Myocyte (in vitro differentiated cells): ENCODE results near the gene TMEM81. TPM values are rescaled to one million over a fixed set of nuclear protein-coding genes. Genes with fewer than 3 reads are reported as not detected.
A peak's percentile ranks its signal among the peaks of the same experiment; 100 is the strongest.

Experiments
- DNase-seq: peaks from one replicate; pipeline ENCODE4 v3.0.0-alpha.2; 2012; ENCODE audit warnings: low read depth
- total RNA-seq: library from RNA; depleted of rRNA; stranded (reverse); fragments of >200 nt; gene quantifications from 2 replicates; pipeline ENCODE4 v1.2.3, GENCODE V29; 2014

Gene TMEM81
- total RNA-seq, 1 donor from 2014 or later: 2.5 TPM

DNA sequence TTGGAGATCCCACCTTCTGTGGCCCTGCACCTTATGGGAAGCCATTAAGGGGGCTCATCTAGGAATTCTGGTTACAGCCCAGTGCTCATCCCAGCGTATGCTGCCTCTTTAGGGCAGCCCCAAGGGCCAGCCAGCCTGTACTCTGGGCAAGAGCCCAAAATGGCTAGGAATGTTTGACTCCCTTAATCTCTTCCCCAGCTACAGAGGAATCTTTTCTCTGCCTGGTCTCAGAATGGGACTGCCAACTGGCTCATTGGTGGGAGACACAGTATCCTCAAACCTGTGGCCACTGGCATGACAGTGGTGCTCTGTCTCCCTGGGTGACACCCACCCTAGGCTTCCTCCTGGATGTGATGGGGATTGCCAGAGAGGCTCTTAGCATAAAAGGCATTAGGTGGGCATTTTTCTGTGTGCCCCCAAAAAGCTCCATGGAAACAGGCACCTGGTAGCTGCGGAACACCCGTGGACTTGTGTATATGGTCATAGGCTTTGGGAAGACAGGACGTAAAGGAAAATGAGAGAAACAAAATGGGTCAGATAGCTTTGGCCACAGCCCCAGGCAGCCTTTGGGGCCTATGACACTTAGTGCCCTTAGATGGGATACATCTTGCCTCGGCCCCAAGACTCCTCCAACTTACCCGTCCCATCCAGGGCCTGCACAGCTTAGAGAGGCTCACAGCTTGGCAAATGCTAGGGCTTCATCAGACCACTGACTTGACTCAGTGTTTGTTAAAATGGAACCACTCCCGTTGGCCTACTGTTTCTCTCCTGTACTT, 6.9 kb downstream of the TMEM81 start:
- DNase-seq: peak; percentile 45

DNA sequence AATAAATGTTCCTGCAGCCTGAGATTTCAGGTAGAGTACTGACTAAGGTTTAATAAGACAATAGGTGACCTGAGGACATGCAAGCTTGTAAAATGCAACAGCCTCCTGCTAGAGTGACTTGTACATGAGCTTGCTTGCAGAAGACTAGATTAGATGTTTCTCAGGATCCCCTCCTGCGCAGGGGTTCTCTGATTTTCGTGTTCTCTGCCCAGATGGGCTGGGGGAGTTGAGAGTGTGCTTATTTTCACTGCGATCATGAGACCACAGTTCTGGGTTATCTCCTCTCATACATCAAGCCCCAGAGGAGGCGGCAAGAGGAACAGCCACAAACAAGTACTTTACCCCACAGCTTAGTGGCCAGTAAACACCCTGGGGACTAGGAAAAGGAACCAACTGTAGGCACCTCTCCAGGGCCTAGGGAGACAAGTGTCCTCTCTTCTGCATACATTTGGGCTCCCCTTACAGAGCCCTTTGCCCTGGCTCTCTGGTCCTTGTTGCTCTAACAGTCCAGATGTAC, 8.0 kb downstream of the TMEM81 start:
- no peak for DNase-seq

DNA sequence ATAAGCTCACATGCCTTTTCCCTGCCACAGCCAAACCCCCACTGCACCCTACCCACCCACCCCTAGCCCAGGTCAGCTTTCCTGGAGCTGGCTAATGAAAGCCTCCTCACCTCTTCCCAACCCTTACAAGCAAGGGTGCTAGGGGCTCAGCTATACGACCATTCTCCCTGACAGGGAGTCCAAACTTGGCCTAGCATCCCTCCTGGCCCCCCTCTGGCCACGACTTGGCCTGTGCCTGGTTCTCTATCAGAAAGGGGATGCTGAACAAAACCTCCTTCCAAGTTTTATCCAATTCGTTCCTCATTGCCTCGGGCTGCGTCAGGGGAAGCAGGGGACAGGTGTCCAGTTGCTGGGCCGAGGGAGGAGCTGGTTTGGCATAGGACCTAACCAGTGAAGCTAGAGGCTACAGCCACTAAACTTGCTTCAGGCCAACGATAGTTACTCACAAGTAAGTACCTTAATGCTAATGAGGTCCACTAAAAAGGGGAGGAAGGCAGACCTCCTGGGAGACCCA, 8.6 kb downstream of the TMEM81 start:
- no peak for DNase-seq

DNA sequence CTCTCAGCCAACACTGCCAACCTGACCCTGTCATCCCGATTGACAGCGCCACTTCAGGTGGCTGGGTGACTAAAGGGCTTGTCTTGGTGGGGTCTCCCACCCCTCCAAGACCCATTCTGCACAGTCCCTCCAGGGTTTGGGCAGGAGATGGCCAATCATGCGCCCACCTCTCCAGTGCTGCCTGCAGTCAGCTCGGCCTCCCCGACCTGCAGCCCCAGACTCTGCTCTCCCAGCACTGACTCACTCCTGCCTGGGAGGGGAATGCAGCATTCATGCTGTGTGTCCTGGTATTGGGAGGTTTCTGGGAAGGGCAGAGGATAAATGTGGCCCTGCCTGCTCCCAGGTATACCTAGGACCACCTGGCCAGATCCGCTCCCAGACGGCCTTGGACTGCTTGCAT, 9.7 kb downstream of the TMEM81 start:
- DNase-seq: no peak

DNA sequence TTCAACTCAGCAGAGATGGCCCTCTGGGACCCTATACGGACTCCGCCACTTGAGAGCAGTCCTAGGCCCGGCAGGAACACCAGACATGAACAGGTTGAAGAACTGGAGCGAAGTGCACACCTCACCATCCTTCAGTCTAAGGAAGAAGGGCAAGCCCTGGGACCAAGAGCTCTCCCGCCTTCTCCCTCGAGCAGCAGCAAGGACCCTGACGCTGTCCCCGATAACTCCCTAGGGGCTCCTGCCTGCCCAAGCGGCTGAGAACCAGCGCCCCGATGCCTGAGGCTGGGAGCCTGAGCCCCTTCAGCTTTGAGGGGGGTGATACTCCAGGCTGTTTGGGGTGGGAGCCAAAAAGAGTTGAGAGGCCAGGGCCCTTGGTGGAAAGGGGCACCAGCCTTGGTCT, 10.2 kb downstream of the TMEM81 start:
- no peak for DNase-seq

DNA sequence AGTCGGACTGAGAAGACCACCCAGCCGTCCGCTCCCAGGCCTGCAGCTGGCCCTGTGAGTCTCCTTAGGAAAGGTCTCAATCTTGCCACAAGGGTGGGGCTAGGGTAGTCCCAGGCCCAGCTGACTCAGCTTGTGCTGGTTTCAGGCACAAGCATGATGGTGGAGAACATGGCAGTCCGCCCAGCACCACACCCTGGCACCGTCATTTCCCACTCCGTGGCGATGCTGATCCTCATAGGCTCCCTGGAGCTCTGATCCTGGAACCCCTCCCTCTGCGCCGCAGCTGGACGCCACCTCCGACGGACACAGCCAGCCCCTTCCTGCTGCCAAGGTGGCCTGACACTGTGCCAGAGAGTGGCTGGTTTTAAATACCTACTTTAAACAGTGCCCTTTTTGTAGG, 10.7 kb downstream of the TMEM81 start:
- no peak for DNase-seq

DNA sequence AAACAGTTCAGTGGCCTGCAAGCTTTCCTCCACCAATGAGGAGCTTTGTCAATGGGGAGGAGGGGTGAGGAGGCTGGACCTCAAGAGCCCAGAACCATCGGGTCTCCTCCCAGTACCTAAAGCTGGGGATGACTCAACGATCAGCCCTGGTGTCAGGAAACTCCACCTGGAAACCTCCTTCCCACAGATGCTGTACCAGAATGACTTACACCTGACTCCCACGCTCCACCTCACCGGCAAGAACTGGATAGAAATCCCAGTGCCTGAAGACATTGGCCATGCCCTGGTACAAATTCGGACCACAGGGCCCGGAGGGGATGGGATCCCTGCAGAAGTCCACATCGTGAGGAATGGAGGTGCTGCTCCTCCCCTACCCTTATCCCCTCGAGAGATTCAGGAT, 11.4 kb downstream of the TMEM81 start:
- no peak for DNase-seq

DNA sequence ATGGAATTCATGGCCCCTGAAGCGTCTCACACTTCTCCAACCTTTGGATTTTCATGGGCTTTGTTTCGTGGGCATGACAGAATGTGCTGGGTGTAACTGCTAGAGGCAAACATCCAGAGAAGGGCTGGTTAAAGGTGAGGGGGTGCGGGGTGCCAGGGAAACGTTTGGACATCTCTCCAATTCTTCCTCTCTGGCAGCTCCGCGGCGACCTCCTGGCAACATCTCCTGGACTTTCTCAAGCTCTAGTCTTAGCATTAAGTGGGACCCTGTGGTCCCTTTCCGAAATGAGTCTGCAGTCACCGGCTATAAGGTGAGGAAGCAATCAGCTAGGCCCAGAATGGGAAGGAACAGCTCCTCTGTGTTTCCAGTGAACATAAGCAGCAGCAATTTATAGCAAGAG, 12.0 kb downstream of the TMEM81 start:
- no peak for DNase-seq

DNA sequence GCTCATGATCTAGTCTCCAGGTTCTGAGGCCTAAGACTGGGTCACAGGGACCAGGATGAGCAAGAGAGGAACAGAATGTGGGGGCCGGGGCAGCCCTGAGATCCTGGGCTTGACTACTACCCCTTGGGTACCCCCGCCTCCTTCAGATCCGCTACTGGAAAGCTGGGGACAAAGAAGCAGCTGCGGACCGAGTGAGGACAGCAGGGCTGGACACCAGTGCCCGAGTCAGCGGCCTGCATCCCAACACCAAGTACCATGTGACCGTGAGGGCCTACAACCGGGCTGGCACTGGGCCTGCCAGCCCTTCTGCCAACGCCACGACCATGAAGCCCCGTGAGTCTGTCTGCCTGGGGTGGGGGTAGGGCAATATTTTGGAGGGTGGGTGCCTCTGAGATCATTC, 12.5 kb downstream of the TMEM81 start:
- DNase-seq: no peak

DNA sequence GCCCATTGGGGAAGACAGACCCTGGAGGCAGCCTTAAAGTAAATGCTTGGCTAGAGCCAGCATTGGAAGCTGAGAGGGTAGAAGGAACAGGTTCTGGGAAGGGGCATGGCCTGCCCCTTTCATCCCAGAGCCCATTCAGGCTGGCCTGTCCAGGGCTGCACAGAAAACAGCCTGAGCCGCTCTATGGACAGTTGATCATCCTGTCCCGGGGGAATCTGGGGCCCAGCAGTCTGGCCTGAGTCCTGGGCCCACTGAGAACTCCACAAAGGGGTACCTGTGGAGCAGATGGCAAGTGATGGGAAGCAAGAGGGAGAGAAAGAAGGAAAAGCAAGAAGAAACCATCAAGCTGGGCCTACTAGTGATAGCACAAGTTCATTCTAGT, 13.2 kb downstream of the TMEM81 start:
- no peak for DNase-seq

DNA sequence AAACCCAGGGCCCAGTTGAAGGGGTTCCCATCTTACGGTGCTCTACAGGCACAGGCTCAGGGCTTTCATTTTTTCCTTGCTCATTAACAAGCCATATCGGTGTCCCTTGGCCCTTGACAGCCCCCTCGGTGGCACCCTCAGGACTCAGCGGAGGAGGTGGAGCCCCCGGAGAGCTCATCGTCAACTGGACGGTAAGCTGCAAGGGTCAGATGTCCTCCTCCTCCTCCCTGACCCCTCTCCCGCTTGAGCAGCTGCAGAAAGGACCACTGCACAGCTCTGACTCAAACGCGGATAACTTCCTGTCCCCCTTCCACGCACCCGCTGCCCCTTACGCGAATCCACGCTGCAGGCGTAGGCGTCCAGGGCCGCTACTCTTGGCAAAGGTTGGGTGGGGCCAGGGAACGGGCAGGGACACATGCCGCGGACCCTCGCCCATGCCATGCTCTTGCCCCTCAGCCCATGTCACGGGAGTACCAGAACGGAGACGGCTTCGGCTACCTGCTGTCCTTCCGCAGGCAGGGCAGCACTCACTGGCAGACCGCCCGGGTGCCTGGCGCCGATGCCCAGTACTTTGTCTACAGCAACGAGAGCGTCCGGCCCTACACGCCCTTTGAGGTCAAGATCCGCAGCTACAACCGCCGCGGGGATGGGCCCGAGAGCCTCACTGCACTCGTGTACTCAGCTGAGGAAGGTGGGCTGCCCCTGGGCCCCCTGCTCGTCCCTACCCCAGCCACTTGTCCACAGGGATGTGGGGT, 14.7 kb downstream of the TMEM81 start:
- DNase-seq: no peak

DNA sequence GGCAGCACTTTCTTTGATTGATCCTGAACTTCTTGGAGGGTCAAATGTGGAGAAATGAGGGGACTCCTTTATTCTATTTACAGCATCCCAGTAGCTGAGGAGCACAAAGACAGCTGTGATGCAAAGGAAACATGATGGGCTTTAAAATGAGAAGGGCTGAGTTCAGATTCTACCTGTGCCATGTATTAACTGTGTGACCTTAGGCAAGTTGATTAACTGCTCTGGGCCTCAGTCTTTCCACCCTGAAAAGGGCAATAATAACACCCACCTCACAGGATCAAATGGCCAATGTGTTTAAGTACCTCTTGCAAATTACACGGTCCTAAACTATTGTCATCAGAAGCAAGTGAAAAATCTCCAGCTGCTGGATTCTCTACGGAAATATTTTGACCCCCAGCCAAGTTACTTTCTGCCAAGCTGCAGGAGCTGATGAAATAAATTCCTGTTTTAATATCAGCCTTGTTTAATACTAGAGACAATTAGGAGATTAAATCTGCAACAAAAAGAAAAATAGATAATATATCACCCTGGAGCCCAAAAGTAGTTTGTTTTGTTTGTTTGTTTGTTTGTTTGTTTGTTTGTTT, 15.7 kb downstream of the TMEM81 start:
- DNase-seq: no peak

DNA sequence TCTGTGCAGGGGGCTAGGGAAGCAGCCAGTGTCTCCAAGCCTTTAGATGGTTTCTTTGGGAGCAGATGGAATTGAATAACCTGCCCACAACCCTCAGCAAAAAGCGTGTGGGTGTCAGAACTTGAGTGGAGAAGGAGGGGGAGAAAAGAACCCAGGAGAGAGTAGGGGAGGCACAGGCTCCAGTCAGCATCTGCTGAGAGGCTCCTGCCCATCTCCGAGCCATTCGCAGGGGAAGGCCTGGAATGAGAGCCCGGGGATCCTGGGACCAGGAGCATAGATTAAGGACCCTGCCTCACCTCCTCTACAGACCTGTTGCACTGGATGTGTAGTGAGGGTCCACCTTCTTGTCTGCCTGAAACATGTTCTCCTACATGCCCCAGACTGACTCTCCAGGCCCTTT, 16.3 kb downstream of the TMEM81 start:
- DNase-seq: no peak

DNA sequence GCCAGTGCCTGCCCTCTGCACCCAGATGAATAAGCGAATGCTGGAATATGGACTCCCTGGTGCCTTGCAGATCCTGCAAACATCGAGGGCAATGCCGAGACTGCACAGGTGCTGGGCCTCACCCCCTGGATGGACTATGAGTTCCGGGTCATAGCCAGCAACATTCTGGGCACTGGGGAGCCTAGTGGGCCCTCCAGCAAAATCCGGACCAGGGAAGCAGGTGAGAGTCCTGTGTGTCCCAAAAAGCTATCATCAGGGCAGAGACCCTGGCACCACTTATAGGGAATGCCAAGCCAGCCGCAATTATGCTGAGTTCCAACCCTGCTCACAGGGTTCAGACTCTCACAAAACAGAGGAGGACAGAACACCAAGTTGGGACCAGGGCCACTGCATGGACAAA, 17.2 kb downstream of the TMEM81 start:
- no peak for DNase-seq

DNA sequence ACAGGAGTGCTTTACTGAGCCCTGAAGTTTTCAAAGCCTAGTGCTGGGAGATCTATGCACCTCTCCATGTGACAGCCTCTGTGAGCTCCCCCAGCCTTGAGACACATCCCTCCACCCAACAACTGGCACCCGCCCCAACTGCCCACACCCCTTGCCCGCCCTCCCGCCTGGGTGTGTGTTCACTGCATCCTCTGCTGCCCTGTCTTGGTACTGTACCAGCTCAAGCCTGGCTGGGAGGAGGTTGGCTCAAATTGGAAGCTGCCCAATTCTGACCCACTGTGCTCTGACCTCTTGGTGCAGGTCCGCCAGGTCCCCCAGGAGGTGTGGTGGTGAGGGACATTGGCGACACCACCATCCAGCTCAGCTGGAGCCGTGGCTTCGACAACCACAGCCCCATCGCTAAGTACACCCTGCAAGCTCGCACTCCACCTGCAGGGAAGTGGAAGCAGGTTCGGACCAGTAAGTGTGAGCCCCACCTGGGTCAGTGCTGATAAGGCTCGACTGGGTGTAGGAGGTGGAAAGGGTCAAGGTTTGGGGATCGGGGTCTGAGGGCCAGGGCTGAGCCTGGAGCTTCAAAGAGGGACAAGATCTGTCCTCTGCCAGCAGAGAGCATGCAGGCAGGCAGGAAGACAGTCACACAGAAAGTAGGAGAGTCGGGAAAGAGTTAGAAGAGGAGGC, 18.0 kb downstream of the TMEM81 start:
- DNase-seq: no peak

DNA sequence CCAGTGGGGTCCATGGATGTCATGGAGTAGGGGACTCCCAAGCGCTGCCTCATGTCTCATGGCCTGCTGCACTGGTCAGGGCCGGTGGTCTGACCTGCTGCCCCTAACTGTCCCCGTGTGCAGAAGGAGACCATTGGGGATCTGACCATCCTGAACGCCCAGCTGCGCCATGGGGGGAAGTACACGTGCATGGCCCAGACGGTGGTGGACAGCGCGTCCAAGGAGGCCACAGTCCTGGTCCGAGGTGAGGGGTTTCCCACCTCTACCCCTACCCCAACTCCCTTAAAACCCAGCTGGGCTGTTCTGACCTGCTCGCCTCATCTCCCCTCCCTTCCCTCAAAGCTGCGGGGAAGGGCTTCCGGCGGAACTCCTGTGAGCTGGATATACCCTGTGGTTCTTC, 18.6 kb downstream of the TMEM81 start:
- DNase-seq: no peak

DNA sequence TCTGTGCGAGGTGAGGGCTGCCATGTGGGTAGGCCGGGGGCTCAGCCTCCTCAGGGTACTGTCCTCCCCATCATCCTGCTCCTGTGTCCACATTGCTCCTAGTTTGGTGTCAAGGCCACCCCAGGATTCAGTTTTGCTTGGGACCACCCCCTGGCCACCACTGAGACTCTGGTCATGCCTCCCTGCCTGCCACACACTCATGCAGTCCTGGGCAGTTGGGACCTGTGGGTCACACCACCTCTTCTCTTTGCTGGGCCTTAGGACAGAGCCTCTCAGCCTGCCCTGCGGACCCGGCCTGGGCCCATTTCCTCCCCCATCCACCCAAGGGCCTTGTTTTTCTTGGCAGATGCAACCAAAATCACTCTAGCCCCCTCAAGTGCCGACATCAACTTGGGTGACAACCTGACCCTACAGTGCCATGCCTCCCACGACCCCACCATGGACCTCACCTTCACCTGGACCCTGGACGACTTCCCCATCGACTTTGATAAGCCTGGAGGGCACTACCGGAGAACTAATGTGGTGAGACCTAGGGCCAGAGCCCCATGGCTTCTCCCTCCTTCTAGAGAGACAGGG, 19.4 kb downstream of the TMEM81 start:
- no peak for DNase-seq

DNA sequence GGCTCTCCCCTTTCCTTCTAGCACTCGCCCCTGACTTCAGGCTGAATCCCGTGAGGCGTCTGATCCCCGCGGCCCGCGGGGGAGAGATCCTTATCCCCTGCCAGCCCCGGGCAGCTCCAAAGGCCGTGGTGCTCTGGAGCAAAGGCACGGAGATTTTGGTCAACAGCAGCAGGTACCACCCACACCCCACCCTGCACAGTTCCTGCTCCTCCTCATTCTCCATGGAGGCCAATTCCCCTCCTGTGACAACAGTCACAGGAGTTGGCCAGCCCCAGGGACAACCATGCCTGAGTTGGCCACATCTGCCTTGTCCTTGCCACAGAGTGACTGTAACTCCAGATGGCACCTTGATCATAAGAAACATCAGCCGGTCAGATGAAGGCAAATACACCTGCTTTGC, 20.0 kb downstream of the TMEM81 start:
- DNase-seq: no peak

DNA sequence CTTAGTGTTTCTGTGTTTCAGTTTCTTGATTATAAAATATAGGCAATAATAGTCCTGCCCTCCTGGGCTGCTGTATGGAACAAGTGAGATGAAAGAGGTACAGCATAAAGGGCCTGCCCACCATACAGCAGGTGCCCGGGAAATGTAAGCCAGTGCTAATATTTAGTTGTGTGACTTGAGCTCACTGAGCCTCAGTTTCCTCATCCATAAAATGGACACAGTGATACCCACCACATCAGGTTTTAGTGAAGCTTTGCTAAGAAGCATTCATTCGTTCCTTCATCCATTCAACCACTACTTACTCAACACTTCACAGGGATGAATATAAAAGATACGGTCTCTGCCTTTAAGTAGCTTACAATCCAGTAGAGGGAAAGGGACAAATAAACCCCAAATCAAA, 21.4 kb downstream of the TMEM81 start:
- no peak for DNase-seq

DNA sequence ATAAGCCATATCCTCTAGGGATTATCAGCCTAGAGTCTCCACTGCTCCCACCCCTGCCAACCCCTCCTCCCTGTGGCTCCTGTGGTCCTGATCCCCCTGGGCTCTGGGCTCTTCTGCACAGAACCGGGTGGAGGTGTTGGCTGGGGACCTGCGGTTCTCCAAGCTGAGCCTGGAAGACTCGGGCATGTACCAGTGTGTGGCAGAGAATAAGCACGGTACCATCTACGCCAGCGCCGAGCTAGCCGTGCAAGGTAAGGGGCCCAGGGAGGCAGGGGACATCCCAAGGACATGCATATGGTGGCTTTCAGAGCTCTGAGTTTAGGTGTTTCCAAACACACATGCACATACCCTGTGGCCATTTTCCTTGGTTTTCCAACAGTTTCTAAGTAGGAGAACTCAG, 21.9 kb downstream of the TMEM81 start:
- no peak for DNase-seq

DNA sequence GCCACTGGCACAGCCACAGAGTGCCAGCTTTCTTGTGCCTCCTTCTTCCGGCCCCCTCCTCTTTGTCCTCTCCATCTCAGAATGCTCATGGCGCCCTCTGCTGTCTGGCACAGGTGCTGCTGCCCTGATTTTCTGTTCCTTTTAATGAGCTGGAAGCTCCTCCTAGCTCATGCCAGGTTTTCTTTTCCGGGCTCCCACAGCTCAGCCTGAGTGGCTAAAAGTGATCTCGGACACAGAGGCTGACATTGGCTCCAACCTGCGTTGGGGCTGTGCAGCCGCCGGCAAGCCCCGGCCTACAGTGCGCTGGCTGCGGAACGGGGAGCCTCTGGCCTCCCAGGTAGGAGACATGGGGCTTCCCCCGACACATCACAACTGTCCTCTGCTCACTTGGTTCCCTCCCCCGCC, 22.6 kb downstream of the TMEM81 start:
- peak; percentile 70 for DNase-seq
